NCI-H2227 (cell line): ENCODE results near the gene PRKAG2.
"Not testable (repeated sequence)": the region's sequence is repeated elsewhere in the genome, so short reads cannot be mapped to it uniquely, and the experiment has no call there.

Experiments used
- DNase-seq: peaks from one replicate; lab custom pipeline; 2025; ENCODE audit not compliant: unreplicated experiment; lab: John Stamatoyannopoulos, UW

The PRKAG2 gene

GRCh38 chr7:151754142-151754590 lies 122.7 kb downstream of the PRKAG2 start:
- DNase-seq = peak; percentile 39

GRCh38 chr7:151752816-151753595 lies 123.9 kb downstream of the PRKAG2 start:
- no peak for DNase-seq

- no peak for DNase-seq
Measured at GRCh38 chr7:151752037-151752436, 124.9 kb downstream of the PRKAG2 start.

- DNase-seq = no peak
Measured at GRCh38 chr7:151748733-151749132, 128.2 kb downstream of the PRKAG2 start.

GRCh38 chr7:151748021-151748420 lies 128.9 kb downstream of the PRKAG2 start:
- not testable (repeated sequence) for DNase-seq

- no peak for DNase-seq
Measured at GRCh38 chr7:151745706-151746105, 131.2 kb downstream of the PRKAG2 start.

- DNase-seq = no peak
Measured at GRCh38 chr7:151744656-151745638, 132.0 kb downstream of the PRKAG2 start.

- DNase-seq = no peak
Measured at GRCh38 chr7:151744051-151744580, 132.8 kb downstream of the PRKAG2 start.

GRCh38 chr7:151743481-151743983 lies 133.4 kb downstream of the PRKAG2 start:
- DNase-seq = no peak

GRCh38 chr7:151742713-151743480 lies 134.0 kb downstream of the PRKAG2 start:
- DNase-seq = no peak

GRCh38 chr7:151741585-151741984 lies 135.3 kb downstream of the PRKAG2 start:
- no peak for DNase-seq

GRCh38 chr7:151740081-151740851 lies 136.6 kb downstream of the PRKAG2 start:
- DNase-seq = no peak

GRCh38 chr7:151738925-151739324 lies 138.0 kb downstream of the PRKAG2 start:
- no peak for DNase-seq

- peak; percentile 82 for DNase-seq
Measured at GRCh38 chr7:151736403-151736909, 140.5 kb downstream of the PRKAG2 start.

GRCh38 chr7:151735851-151736402 lies 141.0 kb downstream of the PRKAG2 start:
- DNase-seq = no peak

- no peak for DNase-seq
Measured at GRCh38 chr7:151735186-151735850, 141.6 kb downstream of the PRKAG2 start.

GRCh38 chr7:151732834-151733592 lies 143.9 kb downstream of the PRKAG2 start:
- DNase-seq = peak; percentile 39

- no peak for DNase-seq
Measured at GRCh38 chr7:151732292-151732691, 144.6 kb downstream of the PRKAG2 start.
